ENCODE measurements around the gene ROS1. TPM values are rescaled to one million over a fixed set of nuclear protein-coding genes. Genes with fewer than 3 reads are reported as not detected.

ROS1 gene
- total and polyA plus RNA-seq, 2 donors (not counting 3 experiments of a cell fraction or from before 2014, with no cell fraction given) = not detected

GRCh38 chr6:117359581-117359980, 66.2 kb downstream of the ROS1 start:
- no TSS peak for BruUV-seq (replicated peaks)

More at GRCh38 chr6:117359581-117359980, 66.2 kb downstream of the ROS1 start:
- Histone ChIP-seq H3K27me3 (ENCODE audit: control insufficient read depth in 2 of 2, insufficient read depth in 2 of 2, low read length in 2 of 2) (peaks cover 1 to 6% of the 10 kb centered on the region in 2 experiments), H3K27ac (ENCODE audit: insufficient read depth, low read depth, low read length) (no peak overlapping the region), H3K4me3 (replicated peaks in 1 of 3; ENCODE audit: insufficient read depth in 1 of 3, low read depth in 1 of 3, low read length in 3 of 3) (no peak overlapping the region), H3K9ac (replicated peaks; ENCODE audit: extremely low read depth, insufficient read depth, low read length) (no peak overlapping the region), H3K9me1 (replicated peaks; ENCODE audit: control insufficient read depth, extremely low read depth, insufficient read depth, low read length) (no peaks in the 10 kb centered on the region), H3K36me3 (ENCODE audit: control insufficient read depth in 2 of 2, extremely low read depth in 1 of 2, insufficient read depth in 2 of 2, low read length in 2 of 2) (no peaks in the 10 kb centered on the region), H4K20me1 (replicated peaks; ENCODE audit: control insufficient read depth, extremely low read depth, insufficient read depth, low read length) (no peaks in the 10 kb centered on the region), H3K79me2 (ENCODE audit: control insufficient read depth, insufficient read depth, low read length) (no peaks in the 10 kb centered on the region), H2AFZ (ENCODE audit: low read depth, low read length) (no peak overlapping the region), H3K4me1 (ENCODE audit: control insufficient read depth, extremely low read depth, insufficient read depth, low read length) (no peaks in the 10 kb centered on the region), H3K4me2 (ENCODE audit: insufficient read depth, low read length) (no peak overlapping the region), H3K9me3 (replicated peaks; ENCODE audit: control insufficient read depth, insufficient read depth, low read length) (no peaks in the 10 kb centered on the region)
- ChIA-PET POLR2A (no interaction called here), CTCF (interaction anchor here (0.6 kb wide), 1 partner anchor 90 kb away, joined by 3 read pairs; no protein-coding TSS in a partner anchor)
- DNase-seq (ENCODE audit: low read depth, low spot score) = no peak
- FAIRE-seq = no peak
- intact Hi-C loops (cut with micrococcal nuclease) (no loop called here), dilution Hi-C loops (cut with MboI; ENCODE audit: extremely low pct_ligation_motif_present, low sequenced_read_pairs) (no loop called here)
- TF ChIP-seq POLR2AphosphoS5 (IDR thresholded peaks at IDR 0.05; ENCODE audit: insufficient read depth, low read depth, low read length) (no peak), EZH2 (IDR thresholded peaks at IDR 0.05; ENCODE audit: borderline replicate concordance, low read depth, low read length, severe bottlenecking) (no peak), MYC (IDR thresholded peaks at IDR 0.05; ENCODE audit: low read depth, low read length) (no peak), FOS (IDR thresholded peaks at IDR 0.05; ENCODE audit: borderline replicate concordance, insufficient read depth, low read length) (no peak), MAX (IDR thresholded peaks at IDR 0.05; ENCODE audit: insufficient read depth, insufficient read length) (no peak), CTCF (IDR thresholded peaks at IDR 0.05; ENCODE audit: extremely low read depth in 1 of 2, insufficient read depth in 1 of 2, low read depth in 1 of 2, low read length in 2 of 2) (no peak)
